OCI-LY7 (cell line): ENCODE measurements around the gene RRAD.

Experiments used
- EZH2phosphoT487 ChIP-seq: fragments of 200-600 bp; sonication (generic); IDR thresholded peaks from 2 replicates; pipeline ENCODE4 v1.6.1; 2018; ENCODE audit warnings: low read depth, borderline replicate concordance, mild to moderate bottlenecking, mixed run types, antibody characterized with exemption, low read length, moderate library complexity, mixed read lengths
- TF ChIP-seq, protein P1 (sequence below): fragments of 200-600 bp; sonication (generic); conservative IDR thresholded peaks from 2 replicates; pipeline ENCODE4 v1.5.1; 2014; ENCODE audit warnings: mild to moderate bottlenecking, antibody characterized with exemption, low read length, moderate library complexity, mixed read lengths

DNA sequence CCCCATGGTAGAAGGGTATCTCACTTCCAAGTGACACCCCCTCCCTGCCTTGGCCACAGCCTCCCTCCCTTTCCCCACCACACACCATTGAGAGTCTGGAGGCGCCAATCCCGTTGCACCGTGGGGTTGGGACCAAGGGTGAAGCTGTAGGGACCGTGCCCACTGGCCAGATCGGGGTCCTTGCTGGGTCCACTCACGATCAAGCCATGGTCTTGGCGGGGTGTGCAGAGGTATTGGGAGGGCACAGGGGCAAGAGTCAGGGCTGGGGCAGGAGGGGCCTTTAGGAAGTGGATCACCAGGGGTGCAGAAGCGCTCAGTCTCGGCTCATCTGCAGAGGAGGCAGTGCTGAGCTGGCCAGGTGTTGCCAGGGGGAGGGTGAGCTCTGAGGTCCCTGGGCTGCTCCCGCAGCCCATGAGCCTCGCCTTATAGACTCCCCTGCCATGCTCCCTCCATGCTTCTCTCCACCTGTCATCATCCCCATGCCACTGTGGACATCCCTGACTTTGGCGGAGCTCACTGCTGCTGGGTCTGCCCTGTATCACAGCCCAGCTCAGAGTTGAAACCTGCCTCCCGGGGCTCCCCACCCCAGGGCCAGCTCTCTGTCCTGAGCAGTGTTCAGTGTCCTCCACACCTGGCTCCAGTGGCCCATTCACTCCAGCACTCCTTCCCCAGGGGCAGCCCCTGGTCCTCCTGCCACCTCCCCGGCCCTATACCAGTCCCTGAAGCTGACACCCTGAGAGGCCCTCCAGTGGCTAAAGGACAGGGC, 15.0 kb downstream of the RRAD start:
- TF ChIP-seq, protein P1, sequence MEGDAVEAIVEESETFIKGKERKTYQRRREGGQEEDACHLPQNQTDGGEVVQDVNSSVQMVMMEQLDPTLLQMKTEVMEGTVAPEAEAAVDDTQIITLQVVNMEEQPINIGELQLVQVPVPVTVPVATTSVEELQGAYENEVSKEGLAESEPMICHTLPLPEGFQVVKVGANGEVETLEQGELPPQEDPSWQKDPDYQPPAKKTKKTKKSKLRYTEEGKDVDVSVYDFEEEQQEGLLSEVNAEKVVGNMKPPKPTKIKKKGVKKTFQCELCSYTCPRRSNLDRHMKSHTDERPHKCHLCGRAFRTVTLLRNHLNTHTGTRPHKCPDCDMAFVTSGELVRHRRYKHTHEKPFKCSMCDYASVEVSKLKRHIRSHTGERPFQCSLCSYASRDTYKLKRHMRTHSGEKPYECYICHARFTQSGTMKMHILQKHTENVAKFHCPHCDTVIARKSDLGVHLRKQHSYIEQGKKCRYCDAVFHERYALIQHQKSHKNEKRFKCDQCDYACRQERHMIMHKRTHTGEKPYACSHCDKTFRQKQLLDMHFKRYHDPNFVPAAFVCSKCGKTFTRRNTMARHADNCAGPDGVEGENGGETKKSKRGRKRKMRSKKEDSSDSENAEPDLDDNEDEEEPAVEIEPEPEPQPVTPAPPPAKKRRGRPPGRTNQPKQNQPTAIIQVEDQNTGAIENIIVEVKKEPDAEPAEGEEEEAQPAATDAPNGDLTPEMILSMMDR, result no peak
- TF ChIP-seq EZH2phosphoT487, result no peak
